ENCODE results near the gene NFYC.

- TF ChIP-seq CTCF (IDR thresholded peaks at IDR 0.05): no peak
- TF ChIP-seq POLR2A (IDR thresholded peaks at IDR 0.05): no peak
Observed at GRCh38 chr1:40786995-40787705, 95.6 kb downstream of the NFYC start.
